ENCODE measurements around the gene OR8B12.

The OR8B12 gene

DNA sequence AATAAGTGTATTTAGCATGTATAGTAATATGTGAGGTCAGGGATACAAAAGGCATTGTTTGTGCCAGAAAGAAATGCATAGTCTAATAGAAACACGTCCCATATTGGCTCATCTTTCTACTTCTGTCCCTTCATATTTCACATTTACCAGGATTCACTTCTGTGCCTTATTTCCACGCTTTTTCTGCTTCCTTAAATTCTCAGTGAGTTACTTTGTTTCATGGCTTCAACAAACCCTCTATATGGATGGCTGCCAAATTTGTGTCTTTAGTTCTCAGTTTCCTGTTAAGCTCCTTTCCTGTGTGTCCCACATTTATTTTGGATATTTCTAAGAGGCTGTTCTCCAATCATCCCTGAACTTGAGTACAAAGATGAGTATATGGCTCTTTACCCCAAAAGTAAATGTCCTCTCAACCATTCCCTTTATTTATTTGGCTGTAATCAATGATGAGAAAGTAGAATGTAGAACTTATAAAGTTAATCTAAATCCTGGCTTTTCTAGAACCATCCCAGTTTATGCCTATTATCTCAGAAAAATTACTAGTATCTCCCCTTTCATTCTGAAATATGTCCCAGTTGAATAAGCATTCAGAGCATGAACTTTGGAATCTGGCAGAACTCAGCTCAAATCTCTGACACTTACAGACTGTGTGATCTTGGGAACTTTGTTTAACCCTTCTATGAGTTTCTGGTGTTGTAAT lies 23.5 kb downstream of the OR8B12 start:
- DNase-seq: peak in 3 of 4 experiments; percentile 41 to 56 (median 51)

DNA sequence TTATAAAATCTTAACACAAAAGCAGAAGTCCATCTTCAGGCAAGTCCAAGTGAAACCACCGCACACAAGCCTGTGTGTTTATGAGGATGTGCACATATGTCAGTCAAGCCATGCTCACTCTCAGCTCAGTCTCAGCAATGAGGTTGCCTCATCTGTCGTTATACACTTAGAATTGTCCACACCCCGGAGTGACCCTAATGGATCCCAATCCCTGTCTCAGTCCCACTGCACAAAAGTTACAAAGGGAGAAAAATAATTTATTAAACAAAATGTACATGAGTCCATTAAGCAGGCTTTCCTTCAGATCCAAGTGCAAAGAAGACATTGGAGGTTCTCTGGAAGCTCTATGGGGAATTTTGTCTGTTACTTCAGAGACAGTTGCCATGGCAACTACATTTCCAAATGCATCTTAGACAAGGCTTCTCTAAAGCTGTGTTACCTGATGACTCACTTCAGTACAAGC lies 24.4 kb downstream of the OR8B12 start:
- peak in 3 of 4 experiments; percentile 26 to 68 (median 44) for DNase-seq

DNA sequence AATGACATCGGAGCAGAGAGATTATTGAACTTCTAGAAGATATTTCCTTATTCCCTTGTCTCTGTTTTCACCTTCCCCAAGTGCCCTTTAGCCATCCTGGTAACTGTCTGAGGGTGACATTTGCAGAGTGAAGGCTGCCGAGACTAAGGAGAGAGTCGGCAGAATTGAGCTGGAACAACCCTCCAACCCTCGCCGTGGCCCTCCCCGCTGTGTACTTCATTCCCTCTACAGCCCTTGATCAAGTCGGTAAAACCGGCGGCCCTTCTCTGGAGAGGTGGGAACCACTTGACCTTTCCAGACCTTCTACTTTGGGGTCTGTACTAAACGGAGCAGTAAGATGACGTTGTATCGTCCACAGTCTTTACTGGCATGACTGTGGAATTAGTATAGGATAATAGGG lies 26.1 kb downstream of the OR8B12 start:
- no peak for DNase-seq

DNA sequence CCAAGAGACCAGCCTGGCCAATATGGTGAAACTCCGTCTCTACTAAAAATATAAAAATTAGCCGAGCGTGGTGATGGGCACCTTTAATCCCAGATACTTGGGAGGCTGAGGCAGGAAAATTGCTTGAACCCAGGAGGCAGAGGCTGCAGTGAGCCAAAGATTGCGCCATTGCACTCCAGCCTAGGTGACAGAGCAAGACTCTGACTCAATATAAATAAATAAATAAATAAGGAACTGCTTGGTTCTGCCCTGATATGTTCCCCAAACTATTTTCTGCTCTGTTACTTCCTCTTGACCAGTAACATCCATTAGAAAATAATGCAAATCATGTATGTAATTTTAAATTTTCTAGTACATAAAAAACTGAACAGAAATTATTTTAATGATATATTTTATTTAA lies 28.8 kb downstream of the OR8B12 start:
- peak; percentile 51 to 84 (median 77) for DNase-seq

DNA sequence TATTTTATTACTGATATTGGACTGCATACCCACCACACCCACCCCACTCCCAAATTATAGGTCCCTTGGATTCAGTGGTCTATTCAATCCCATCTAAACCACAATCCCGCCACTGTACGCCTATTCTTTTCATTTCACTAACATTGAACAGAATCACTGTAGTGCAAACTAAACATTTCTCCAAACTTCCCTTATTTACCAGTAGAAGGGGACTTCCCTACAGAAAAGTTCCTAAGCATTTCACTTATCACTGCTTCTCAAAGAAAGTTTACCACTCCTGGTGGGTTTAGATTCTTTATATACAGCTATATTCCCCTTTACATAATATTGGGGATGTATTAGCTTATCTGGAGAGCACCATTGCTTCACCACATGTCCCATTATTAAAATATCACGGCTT lies 29.3 kb downstream of the OR8B12 start:
- DNase-seq: peak in 2 of 4 experiments; percentile 60 to 69

DNA sequence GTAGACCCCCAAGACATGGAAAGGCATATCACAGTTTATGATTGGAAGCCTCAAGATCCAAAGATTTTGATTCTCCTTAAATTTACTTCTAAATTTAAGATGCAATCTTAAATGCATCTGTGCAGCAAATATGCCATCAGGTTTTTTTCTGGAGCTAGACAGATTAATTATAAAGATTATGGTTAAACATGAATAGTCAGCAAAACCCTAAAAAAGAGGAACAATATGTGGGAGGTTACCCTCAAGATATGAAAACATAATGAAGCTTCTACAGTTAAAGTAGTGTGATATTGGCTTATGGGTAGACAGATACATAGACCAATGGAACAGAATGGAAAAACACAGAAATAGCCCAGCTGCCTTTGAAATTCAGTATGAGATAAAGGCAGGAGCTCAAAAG lies 31.7 kb downstream of the OR8B12 start:
- DNase-seq: peak in 2 of 4 experiments; percentile 35 to 44

DNA sequence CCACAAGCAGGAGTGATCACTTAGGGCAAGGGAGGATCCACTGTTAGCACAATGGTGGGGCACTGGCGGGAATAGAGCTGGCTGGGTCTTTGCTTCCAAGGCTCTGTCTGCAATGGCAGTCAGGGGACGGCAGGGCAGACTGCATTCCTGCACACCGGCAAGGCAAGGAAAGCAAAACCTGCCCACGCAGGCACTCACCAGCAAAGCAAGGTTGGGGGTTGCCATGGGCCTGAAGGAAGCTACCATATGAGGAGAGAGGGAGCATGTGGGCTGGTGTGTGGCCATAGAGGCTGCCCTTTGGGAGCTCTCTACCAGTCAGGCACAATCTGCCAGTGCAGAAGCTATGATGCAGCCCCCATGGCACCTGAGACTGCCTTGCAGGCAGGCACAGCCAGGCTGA lies 33.2 kb downstream of the OR8B12 start:
- no peak for DNase-seq

DNA sequence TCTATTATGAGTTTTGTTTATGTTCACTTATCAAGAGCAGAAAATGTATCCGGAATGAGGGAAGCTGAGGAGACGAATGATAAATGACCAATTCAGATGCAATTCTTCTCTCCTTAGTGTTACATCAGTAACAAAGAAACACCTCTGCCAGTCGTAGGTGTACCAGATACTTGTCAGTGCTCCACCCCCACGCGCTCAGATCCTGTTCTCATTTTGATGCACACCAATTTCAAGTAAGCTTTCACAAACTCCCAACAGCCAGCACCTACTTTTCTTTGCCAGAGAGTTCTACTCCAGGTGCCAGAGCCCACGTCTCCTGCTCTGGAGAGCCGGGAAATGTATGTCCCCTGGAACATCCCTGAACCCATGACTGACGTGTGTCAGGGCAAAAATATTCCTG lies 43.7 kb downstream of the OR8B12 start:
- DNase-seq: no peak

DNA sequence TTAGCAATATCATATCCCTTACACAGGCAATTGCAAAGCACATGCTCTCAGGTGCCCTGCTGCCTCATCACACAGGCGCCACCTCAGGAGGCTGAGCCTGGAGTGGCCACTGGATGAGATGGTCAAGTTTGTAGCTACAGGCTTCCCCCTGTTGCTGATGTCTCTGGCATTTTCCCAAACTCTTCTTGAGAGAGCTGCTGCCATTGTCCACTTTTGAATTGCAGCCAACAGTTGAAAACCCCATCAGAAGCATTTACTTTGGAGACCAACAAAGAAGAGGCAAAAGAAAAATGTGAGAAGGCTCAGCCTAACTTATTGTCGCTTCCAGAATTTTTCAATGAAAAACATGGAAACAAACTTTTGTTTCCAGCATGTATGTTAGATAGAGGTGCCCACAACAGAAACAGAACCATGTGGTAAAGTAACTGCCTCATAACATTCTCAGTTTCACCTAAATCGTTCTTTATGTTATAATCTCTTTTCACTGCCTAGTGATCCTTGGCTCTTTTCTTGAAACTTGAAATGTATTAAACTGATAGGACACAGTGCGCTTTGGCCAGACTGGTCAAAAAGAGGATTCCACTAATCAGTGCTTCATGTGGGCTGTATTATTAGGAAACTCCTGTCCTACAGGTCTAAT lies 50.3 kb downstream of the OR8B12 start:
- DNase-seq: no peak
